SK-N-SH treated with all-trans-retinoic acid at 6 μM for 48 hours (cell line): ENCODE results near the gene PIGU.

Source experiments
- ATAC-seq: fragments of 200-7000 bp; cut with Tn5 transposase; 3 replicates; pipeline ENCODE4 v1.9.1; 2020; ENCODE audit warnings: mild to moderate bottlenecking, moderate library complexity
- BACH2 ChIP-seq: fragments of 250-450 bp; sonication (Bioruptor Pico); IDR thresholded peaks from 2 replicates; pipeline ENCODE4 v1.9.0; 2021; ENCODE audit warnings: mild to moderate bottlenecking, borderline replicate concordance
- CREB5 ChIP-seq: fragments of 250-450 bp; sonication (Bioruptor Pico); IDR thresholded peaks from 2 replicates; pipeline ENCODE4 v1.5.1; 2020; ENCODE audit warnings: low read depth, mild to moderate bottlenecking, moderate library complexity
- CSDC2 ChIP-seq: fragments of 250-450 bp; sonication (Bioruptor Pico); IDR thresholded peaks from 2 replicates; pipeline ENCODE4 v1.5.0; 2020; ENCODE audit warnings: mild to moderate bottlenecking, moderate library complexity
- CSRNP3 ChIP-seq: fragments of 250-450 bp; sonication (Bioruptor Pico); IDR thresholded peaks from 2 replicates; pipeline ENCODE4 v1.5.1; 2021; ENCODE audit warnings: mild to moderate bottlenecking, moderate library complexity
- ESRRG ChIP-seq: fragments of 250-450 bp; sonication (Bioruptor Pico); IDR thresholded peaks from 2 replicates; pipeline ENCODE4 v1.6.1; 2021; ENCODE audit warnings: mild to moderate bottlenecking
- GLIS3 ChIP-seq: fragments of 250-450 bp; sonication (Bioruptor Pico); IDR thresholded peaks from 2 replicates; pipeline ENCODE4 v1.5.0; 2020; ENCODE audit warnings: mild to moderate bottlenecking, moderate library complexity
- ISL1 ChIP-seq: fragments of 250-450 bp; sonication (Bioruptor Pico); IDR thresholded peaks from 2 replicates; pipeline ENCODE4 v2.1.2; 2022; ENCODE audit warnings: mild to moderate bottlenecking, moderate library complexity
- OSR1 ChIP-seq: fragments of 250-450 bp; sonication (Bioruptor Pico); IDR thresholded peaks from 2 replicates; pipeline ENCODE4 v1.8.0; 2022; ENCODE audit warnings: moderate library complexity, mild to moderate bottlenecking, inconsistent platforms
- PATZ1 ChIP-seq: fragments of 250-450 bp; sonication (Bioruptor Pico); IDR thresholded peaks from 2 replicates; pipeline ENCODE4 v1.8.0; 2020; ENCODE audit warnings: mild to moderate bottlenecking, moderate library complexity, borderline replicate concordance
- POU6F1 ChIP-seq: fragments of 250-450 bp; sonication (Bioruptor Pico); IDR thresholded peaks from 2 replicates; pipeline ENCODE4 v1.8.0; 2021; ENCODE audit warnings: low read depth, mild to moderate bottlenecking, moderate library complexity, borderline replicate concordance
- PPARA ChIP-seq: fragments of 250-450 bp; sonication (Bioruptor Pico); IDR thresholded peaks from 2 replicates; pipeline ENCODE4 v1.5.0; 2020; ENCODE audit warnings: mild to moderate bottlenecking, borderline replicate concordance
- SNAI2 ChIP-seq: fragments of 250-450 bp; sonication (Bioruptor Pico); IDR thresholded peaks from 2 replicates; pipeline ENCODE4 v1.5.0; 2020; ENCODE audit warnings: mild to moderate bottlenecking, moderate library complexity
- TCF4 ChIP-seq: fragments of 250-450 bp; sonication (Bioruptor Pico); IDR thresholded peaks from 2 replicates; pipeline ENCODE4 v1.8.0; 2021; ENCODE audit warnings: mild to moderate bottlenecking, moderate library complexity, borderline replicate concordance
- TSHZ2 ChIP-seq: fragments of 250-450 bp; sonication (Bioruptor Pico); IDR thresholded peaks from 2 replicates; pipeline ENCODE4 v1.5.0; 2020; ENCODE audit warnings: mild to moderate bottlenecking, moderate library complexity
- ZC3H10 ChIP-seq: fragments of 250-450 bp; sonication (Bioruptor Pico); IDR thresholded peaks from 2 replicates; pipeline ENCODE4 v1.5.1; 2021; ENCODE audit warnings: mild to moderate bottlenecking, moderate library complexity
- ZFP3 ChIP-seq: fragments of 250-450 bp; sonication (Bioruptor Pico); IDR thresholded peaks from 2 replicates; pipeline ENCODE4 v1.5.0; 2020; ENCODE audit warnings: mild to moderate bottlenecking, moderate library complexity
- ZNF565 ChIP-seq: fragments of 450-650 bp; formaldehyde crosslinking; conservative IDR thresholded peaks from 2 replicates; pipeline ENCODE4 v1.5.0; 2020; ENCODE audit warnings: low read depth, mild to moderate bottlenecking, moderate library complexity
- ZNF70 ChIP-seq: fragments of 450-650 bp; formaldehyde crosslinking; IDR thresholded peaks from 2 replicates; pipeline ENCODE4 v1.5.0; 2020; ENCODE audit warnings: mild to moderate bottlenecking, moderate library complexity
- ZNF8 ChIP-seq: fragments of 450-650 bp; formaldehyde crosslinking; IDR thresholded peaks from 2 replicates; pipeline ENCODE4 v1.5.0; 2020; ENCODE audit warnings: mild to moderate bottlenecking, moderate library complexity

PIGU gene

GRCh38 chr20:34512266-34512954, 164.5 kb downstream of the PIGU start:
- TF ChIP-seq ZNF70 (CRISPR knock-in tag) (no peak), PATZ1 (CRISPR knock-in tag) (no peak), CSDC2 (CRISPR knock-in tag) (no peak), BACH2 (CRISPR knock-in tag) (no peak), ZFP3 (CRISPR knock-in tag) (no peak), ZNF8 (CRISPR knock-in tag) (no peak), CREB5 (CRISPR knock-in tag) (no peak), TSHZ2 (CRISPR knock-in tag) (no peak), CSRNP3 (no peak), SNAI2 (no peak), PPARA (no peak)
- no peak for ATAC-seq

GRCh38 chr20:34511891-34512265, 165.0 kb downstream of the PIGU start:
- no peak for TF ChIP-seq SNAI2
- TF ChIP-seq POU6F1 (CRISPR knock-in tag), result no peak
- no peak for TF ChIP-seq CSRNP3
- TF ChIP-seq ISL1 (CRISPR knock-in tag), result no peak
- TF ChIP-seq OSR1 (CRISPR knock-in tag), result no peak
- TF ChIP-seq ZNF8 (CRISPR knock-in tag), result no peak
- TF ChIP-seq ZNF70 (CRISPR knock-in tag), result no peak
- no peak for TF ChIP-seq ZNF565
- TF ChIP-seq, all 23 proteins: peak for 0
- ATAC-seq, result no peak

DNA sequence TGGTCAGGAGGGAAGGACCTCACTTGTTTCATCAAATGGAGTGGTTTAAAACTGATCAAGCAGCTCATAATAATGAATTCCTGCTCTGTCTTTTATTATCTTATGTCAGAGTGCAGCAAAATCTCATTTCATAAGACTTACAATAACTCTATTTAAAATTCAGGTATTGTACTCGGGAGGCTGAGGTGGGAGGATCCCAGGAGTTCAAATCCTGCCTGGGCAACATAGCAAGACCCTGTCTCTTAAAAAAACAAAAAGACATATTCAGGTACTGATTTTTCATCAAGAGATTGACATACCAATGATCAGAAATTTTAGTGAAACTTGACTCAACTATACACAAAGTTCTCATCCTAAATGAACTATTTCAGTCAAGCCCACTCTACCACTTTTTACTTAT, 166.3 kb downstream of the PIGU start:
- ATAC-seq, result no peak
- TF ChIP-seq TSHZ2 (CRISPR knock-in tag), result no peak
- no peak for TF ChIP-seq TCF4 (CRISPR knock-in tag)
- TF ChIP-seq ESRRG (CRISPR knock-in tag), result no peak
- no peak for TF ChIP-seq ZNF70 (CRISPR knock-in tag)
- TF ChIP-seq ZFP3 (CRISPR knock-in tag), result no peak
- TF ChIP-seq BACH2 (CRISPR knock-in tag), result no peak
- TF ChIP-seq PPARA, result no peak
- no peak for TF ChIP-seq POU6F1 (CRISPR knock-in tag)
- TF ChIP-seq CREB5 (CRISPR knock-in tag), result no peak
- no peak for TF ChIP-seq OSR1 (CRISPR knock-in tag)
- TF ChIP-seq ZNF565, result no peak
- TF ChIP-seq ZC3H10 (CRISPR knock-in tag), result no peak
- TF ChIP-seq GLIS3, result no peak
- no peak for TF ChIP-seq ISL1 (CRISPR knock-in tag)
